Heart left ventricle (tissue), 13 donors: ENCODE measurements around the gene ABL1.

Experiments used
- POLR2A ChIP-seq, 2 donors: fragments of 450-650 bp; IDR thresholded peaks; one replicate each; pipeline ENCODE4 v1.6.1; 2017; ENCODE audit warnings: antibody characterized with exemption in 2 of 2, mild to moderate bottlenecking in 2 of 2, moderate library complexity in 2 of 2
- TF ChIP-seq, protein P1 (sequence below), 12 donors: fragments of 200-600 bp; sonication (generic) in 4 of 12; IDR thresholded peaks; one replicate each; pipeline versions ENCODE4 v1.5.0 to v1.8.0; 2018 to 2022; ENCODE audit warnings: antibody characterized with exemption in 12 of 12, mild to moderate bottlenecking in 5 of 12
- donor health status: ischemic (EF 13 %, LVEDD 7.1; RV severe dilation, severe dysfunction).
- donor health status: DM: no; HTN: yes; CAD: no.
- donor health status: DM: no; HTN: no; CAD: no.
- donor health status: ischemic (EF 25% LVEDD 6.9; RV normal size, moderate dysfunction).
- donor health status: ischemic (EF 25% LVEDD 5.7; RV mildly dilated, moderate dysfunction).
- donor health status: ischemic (EF 35%, LVEDD 5.7; RV mildly dilated, moderate dysfunction).
- donor health status: nonischemic (EF 11% LVEDD 7.7; RV severe dilation, severe dysfunction).
- donor health status: DM: yes; HTN: yes; CAD: no.
- donor health status: PGD.
- donor health status: ischemic (EF 29% LVEDD 5.4; RV normal size, mild dysfunction).
- donor health status: nonischemic (EF 23%, LVEDD 6.1; RV moderate dilation, normal function).

DNA sequence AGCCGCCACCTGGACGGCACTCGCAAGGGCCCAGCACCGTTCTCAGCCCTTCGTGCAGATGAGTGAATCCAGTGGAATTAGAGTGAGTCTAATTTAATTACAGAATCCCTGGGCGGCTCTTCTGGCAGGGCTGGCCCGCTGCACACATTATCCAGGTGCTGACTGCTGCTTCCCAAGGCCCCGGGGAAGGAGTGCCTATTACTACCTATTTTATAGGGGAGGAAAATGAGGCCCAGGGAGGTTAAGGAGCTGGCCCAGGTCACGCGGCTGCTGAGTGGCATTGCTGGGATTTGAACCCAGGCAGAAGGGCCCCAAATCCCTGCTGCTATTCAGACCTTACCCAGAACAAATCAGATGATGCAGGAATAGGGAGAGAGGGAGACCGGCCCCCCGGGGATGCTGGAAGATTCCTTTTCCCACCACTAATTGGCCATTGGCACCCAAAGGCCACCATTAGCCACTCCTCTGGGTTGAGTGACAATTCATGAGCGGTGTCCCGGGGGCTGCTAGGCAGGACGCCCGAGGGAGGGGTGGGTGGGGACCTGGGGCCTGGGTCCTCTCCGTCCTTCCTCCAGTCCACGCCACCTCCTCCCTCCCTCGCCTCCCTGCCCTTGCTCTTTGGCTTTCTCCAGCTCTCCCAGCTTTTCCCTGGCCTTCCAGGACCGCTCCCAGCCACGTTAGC lies 71.8 kb downstream of the ABL1 start:
- TF ChIP-seq, protein P1, sequence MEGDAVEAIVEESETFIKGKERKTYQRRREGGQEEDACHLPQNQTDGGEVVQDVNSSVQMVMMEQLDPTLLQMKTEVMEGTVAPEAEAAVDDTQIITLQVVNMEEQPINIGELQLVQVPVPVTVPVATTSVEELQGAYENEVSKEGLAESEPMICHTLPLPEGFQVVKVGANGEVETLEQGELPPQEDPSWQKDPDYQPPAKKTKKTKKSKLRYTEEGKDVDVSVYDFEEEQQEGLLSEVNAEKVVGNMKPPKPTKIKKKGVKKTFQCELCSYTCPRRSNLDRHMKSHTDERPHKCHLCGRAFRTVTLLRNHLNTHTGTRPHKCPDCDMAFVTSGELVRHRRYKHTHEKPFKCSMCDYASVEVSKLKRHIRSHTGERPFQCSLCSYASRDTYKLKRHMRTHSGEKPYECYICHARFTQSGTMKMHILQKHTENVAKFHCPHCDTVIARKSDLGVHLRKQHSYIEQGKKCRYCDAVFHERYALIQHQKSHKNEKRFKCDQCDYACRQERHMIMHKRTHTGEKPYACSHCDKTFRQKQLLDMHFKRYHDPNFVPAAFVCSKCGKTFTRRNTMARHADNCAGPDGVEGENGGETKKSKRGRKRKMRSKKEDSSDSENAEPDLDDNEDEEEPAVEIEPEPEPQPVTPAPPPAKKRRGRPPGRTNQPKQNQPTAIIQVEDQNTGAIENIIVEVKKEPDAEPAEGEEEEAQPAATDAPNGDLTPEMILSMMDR (IDR thresholded peaks at IDR 0.05): no peak
- TF ChIP-seq POLR2A (IDR thresholded peaks at IDR 0.05): no peak
